NCI-H1105 treated with DMSO at 0.1 percent for 48 hours (cell line): Measurements from ENCODE around the gene CERS2.
"Not testable (repeated sequence)": the region's sequence is repeated elsewhere in the genome, so short reads cannot be mapped to it uniquely, and the experiment has no call there.

Experiments
- DNase-seq: peaks from one replicate; lab custom pipeline; 2025; lab: John Stamatoyannopoulos, UW

The CERS2 gene

GRCh38 chr1:150970808-150971582, 3.6 kb downstream of the CERS2 start:
- no peak for DNase-seq

- DNase-seq = no peak
Measured at GRCh38 chr1:150969626-150970025, 5.0 kb downstream of the CERS2 start.

- DNase-seq = no peak
Measured at GRCh38 chr1:150968491-150968890, 6.1 kb downstream of the CERS2 start.

- DNase-seq = no peak
Measured at GRCh38 chr1:150967936-150968335, 6.7 kb downstream of the CERS2 start.

- no peak for DNase-seq
Measured at GRCh38 chr1:150966011-150966410, 8.6 kb downstream of the CERS2 start.

GRCh38 chr1:150965605-150966004, 9.0 kb downstream of the CERS2 start:
- no peak for DNase-seq

- no peak for DNase-seq
Measured at GRCh38 chr1:150964164-150964489, 10.5 kb downstream of the CERS2 start.

GRCh38 chr1:150963321-150964163, 11.1 kb downstream of the CERS2 start:
- DNase-seq = no peak

GRCh38 chr1:150961756-150962155, 12.9 kb downstream of the CERS2 start:
- DNase-seq = no peak

- DNase-seq = no peak
Measured at GRCh38 chr1:150960646-150961045, 14.0 kb downstream of the CERS2 start.

GRCh38 chr1:150957666-150958065, 17.0 kb downstream of the CERS2 start:
- no peak for DNase-seq

GRCh38 chr1:150955280-150955679, 19.4 kb downstream of the CERS2 start:
- no peak for DNase-seq

GRCh38 chr1:150954708-150955107, 19.9 kb downstream of the CERS2 start:
- DNase-seq = no peak

- no peak for DNase-seq
Measured at GRCh38 chr1:150944856-150945255, 29.8 kb downstream of the CERS2 start.

GRCh38 chr1:150931773-150932172, 42.9 kb downstream of the CERS2 start:
- DNase-seq = no peak

- not testable (repeated sequence) for DNase-seq
Measured at GRCh38 chr1:150928775-150929174, 45.9 kb downstream of the CERS2 start.

GRCh38 chr1:150928286-150928685, 46.3 kb downstream of the CERS2 start:
- DNase-seq = no peak

GRCh38 chr1:150927624-150928023, 47.0 kb downstream of the CERS2 start:
- DNase-seq = no peak

GRCh38 chr1:150926097-150926741, 48.4 kb downstream of the CERS2 start, which contains the start of gene SETDB1:
Gene SETDB1 (plus strand): TSS chr1:150926363. CDS start chr1:150927715, 1,352 bp downstream.
- peak; percentile 99 for DNase-seq

GRCh38 chr1:150925080-150925479, 49.6 kb downstream of the CERS2 start:
- DNase-seq = no peak

- DNase-seq = peak; percentile 78
Measured at GRCh38 chr1:150922519-150922975, 52.1 kb downstream of the CERS2 start.

GRCh38 chr1:150917387-150917786, 57.2 kb downstream of the CERS2 start:
- DNase-seq = no peak
